Left forelimb (tissue), 1 donor: ENCODE measurements around the gene EXOC4.
"Not testable (repeated sequence)": the region's sequence is repeated elsewhere in the genome, so short reads cannot be mapped to it uniquely, and the experiment has no call there.

Experiments used
- DNase-seq: peaks from one replicate; pipeline ENCODE4 v3.0.0-alpha.2; 2018; ENCODE audit warnings: low spot score

Gene EXOC4

DNA sequence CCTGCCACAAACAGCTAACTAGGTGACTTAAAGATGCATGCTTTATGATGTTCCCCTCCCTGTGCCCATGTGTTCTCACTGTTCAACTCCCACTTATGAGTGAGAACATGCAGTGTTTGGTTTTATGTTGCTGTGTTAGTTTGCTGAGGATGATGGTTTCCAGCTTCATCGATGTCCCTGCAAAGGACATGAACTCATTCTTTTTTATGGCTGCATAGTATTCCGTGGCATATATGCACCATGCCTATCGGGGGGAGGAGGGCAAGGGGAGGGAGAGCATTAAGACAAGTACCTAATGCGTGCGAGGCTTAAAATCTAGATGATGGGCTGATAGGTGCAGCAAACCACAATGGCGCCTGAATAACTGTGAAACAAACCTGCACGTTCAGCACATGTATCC is 741.2 kb downstream of the EXOC4 start:
- DNase-seq, result not testable (repeated sequence)

- no peak for DNase-seq
Measured at GRCh38 chr7:133997463-133997862, 744.6 kb downstream of the EXOC4 start.

GRCh38 chr7:133999178-133999577 is 746.3 kb downstream of the EXOC4 start:
- no peak for DNase-seq

DNA sequence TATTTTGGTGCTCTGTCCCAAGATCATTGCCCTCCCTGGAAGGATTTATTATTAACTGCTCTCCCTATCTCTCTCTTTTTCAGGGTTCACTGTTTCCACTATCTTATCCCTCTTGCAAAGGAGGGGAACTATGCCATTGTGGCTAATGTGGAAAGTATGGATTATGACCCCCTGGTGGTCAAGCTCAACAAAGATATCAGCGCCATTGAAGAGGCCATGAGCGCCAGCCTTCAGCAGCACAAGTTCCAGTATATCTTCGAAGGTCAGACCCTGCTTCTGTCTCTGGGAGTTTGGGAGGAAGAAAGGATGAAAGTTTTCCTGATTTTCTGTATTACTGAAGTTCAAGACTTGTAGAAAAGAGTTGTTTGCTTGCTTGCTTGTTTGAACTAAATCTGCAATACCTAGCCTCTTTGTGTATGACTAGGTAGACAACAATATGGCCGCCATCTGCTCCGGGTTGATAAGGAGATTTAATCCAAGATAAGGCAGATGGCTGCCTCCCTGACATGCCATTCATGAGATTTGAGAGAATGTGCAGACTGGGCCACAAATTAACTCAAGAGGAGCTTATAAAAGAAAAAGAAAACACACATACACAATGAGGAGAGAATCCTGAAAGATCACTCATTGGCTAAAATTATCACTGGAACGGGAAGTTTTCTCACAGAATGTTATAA is 752.1 kb downstream of the EXOC4 start:
- DNase-seq, result no peak

- DNase-seq, result no peak
Measured at GRCh38 chr7:134009314-134010110, 756.6 kb downstream of the EXOC4 start.

- no peak for DNase-seq
Measured at GRCh38 chr7:134013249-134013648, 760.4 kb downstream of the EXOC4 start.

- no peak for DNase-seq
Measured at GRCh38 chr7:134014935-134015334, 762.1 kb downstream of the EXOC4 start.

DNA sequence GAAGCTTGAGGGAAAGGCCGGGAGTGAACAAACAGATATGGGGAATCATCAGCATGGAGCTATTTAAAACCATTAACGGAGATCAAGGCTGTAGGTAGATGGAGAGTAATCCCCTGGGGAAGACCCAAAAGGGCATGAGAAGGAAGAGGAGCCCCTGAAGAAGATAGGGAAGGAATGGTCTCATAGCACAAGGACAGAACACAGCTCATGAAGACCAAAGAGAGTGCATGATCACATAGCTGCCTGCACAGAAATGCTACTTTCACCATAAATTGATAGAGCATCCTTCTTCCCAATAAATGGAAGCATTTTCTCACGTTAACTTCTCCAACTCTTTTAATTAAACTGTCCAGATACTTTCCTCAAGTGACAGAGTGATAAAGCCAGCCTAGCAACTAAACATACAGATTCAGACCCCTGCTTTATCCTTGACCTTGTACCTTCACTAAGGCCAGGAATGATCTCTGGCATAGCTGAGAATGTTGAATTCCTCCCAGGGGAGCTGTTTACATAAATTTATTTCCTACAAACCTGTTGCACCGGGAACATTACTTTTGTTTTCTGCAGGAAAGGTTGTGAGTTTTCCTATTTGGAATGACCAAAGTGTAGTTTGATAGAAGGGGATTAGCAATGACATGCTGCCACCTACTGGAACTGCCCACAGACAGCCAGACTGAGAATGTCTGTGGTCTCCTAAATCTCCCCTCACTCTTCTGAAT is 763.5 kb downstream of the EXOC4 start:
- DNase-seq, result no peak

DNA sequence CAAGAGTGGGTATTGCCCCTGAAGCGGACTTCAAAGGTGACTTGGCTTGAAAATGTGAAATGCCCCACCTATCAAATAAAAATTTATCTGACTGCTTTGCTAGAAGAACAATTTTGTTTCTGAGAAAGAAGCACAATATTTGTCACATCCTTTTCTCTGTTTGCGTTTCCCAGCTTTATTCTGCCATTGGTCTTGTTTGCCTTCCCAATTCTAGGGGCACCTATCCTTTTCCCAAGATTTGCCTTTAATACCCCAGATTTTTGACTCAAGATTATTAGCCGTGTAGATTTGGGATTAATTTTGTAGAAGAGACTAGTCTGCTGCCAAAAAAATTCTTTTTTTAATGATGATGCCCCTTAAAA is 764.0 kb downstream of the EXOC4 start:
- no peak for DNase-seq

- no peak for DNase-seq
Measured at GRCh38 chr7:134018306-134018705, 765.4 kb downstream of the EXOC4 start.

GRCh38 chr7:134019251-134019650 is 766.4 kb downstream of the EXOC4 start:
- DNase-seq, result no peak

DNA sequence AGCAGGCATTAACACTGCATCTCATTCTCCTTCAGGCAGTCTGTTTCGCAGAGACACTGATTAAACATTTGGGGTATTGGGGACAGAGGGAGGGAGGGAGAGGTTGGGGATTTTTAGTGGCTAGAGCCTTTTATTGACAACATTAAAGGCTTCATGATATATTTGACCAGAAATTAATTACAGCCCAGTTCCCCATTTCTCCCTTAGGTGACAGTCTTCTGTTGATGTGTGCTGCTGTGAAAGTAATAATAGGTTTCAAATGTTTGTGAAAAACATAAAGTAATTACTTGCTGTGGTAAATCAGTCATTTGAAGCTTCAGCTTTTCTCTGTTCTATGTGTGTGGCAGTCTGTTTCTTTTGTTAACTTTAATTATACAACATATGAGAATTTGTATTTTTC is 769.0 kb downstream of the EXOC4 start:
- DNase-seq, result no peak

- DNase-seq, result no peak
Measured at GRCh38 chr7:134022286-134022911, 769.5 kb downstream of the EXOC4 start.

DNA sequence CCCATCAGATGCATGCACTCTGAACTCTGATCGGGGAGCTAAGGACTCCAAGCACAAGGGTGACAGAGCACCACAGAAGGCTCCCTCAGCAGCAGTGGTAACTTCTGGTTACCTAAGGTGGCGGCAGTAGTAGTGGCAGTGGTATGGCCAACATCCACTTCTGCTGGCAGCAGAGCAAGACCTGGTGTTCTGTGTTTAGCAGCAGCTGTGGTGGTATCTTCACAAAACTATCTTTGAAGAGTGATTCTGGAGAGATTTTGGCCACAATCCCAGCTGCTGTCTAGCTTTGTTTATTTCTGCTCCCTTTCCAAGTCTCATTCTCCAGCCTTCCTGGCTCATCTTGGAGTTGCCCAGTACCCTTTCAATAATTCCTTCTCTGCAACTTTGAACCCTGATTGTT is 771.9 kb downstream of the EXOC4 start:
- DNase-seq, result no peak

DNA sequence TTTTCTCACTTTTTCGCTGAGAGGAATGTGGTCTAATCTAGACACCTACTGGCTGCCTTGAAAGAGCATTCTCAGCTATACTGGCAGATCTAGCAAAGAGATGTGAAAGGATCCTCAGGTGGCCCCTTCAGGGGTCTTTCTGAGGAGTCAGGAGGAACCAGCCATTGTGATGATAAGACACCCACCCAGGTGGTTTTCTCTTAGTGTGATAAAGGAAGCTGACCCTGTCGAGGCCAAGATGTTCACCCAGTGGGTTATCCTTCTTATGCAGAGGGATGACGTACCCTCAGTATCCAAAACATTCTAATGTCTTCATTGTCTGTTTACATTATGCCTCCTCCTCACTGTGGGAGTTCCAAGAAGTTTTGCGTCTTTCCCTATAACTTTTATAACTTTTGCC is 776.0 kb downstream of the EXOC4 start:
- no peak for DNase-seq

DNA sequence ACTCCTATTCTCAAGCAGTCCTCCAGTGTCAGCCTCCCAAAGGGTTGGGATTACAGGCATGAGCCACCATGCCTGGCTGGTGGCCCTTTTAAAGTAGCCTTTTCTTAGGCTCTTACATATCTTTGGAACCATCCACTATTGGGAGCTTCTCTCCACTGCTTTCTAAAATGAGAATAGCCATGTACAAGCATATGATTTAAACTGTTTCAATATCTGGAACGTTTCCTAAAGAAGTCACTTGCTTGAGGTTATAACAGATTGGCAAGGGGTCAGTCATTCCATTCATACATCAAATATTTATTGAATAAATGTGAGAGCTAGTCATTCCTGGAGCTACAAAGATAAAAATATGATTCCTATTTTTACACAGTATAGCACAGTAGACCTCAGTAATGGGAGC is 776.9 kb downstream of the EXOC4 start:
- DNase-seq, result no peak

DNA sequence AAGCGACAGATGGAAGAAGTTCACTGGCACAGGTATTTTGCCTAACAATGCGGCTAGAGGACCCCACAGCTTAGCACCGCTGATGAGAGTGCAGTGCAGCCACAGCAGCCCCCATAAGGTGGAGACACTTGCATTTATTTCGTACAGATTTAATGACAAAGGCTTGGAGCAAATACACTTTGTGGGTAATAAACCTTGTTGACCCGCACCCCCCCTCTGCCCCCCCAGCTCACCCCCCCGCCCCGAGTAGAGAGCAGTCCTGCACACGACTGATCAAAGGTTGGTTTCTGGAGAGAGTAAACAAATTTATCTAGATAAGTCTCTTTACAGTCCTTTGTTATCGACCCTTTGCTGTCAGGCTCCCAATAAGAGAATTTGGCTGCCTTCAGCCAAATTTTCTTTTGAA is 777.6 kb downstream of the EXOC4 start:
- no peak for DNase-seq

GRCh38 chr7:134031835-134032617 is 779.1 kb downstream of the EXOC4 start:
- no peak for DNase-seq

DNA sequence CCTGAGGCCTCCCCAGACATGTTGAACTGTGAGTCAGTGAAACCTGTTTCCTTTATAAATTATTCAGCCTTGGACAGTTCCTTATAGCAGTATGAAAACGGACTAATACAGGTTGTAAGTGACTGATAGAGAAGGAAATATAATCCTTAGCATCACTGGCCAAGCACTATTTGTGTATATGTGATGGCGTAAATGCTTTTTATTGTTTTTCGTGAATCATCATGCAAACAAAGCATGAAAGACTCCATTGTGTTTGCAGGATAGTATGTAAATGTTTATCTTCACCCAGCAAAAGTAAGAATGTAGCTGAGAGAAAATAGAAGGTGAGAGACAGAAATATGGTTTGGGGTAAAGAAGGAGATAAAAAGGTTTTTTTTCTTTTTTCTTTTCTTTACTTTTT is 781.8 kb downstream of the EXOC4 start:
- no peak for DNase-seq

DNA sequence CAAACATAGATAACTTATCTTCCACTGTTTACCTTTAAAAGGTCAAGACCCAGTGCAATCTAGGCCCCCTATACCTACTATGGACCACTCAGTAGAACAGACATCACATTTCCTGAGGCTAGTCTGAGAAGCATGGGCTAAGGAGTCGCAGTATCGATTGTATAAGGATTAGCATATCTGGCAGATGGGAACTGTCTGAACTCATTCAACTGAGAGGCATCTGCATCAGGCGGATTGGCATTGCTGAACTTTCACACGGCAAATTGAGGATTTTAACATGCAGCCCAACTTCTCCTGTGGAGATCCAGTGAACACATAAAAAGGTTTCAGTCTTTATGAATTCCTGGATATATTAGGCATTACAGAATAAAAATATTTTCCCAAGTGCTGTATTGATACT is 785.1 kb downstream of the EXOC4 start:
- DNase-seq, result no peak

- no peak for DNase-seq
Measured at GRCh38 chr7:134040988-134041387, 788.1 kb downstream of the EXOC4 start.

- no peak for DNase-seq
Measured at GRCh38 chr7:134041477-134041876, 788.6 kb downstream of the EXOC4 start.
